HCEC 1CT (cell line): ENCODE measurements around the gene ACACB.

Experiments used
- DNase-seq: peaks from one replicate; pipeline ENCODE4 v3.0.0-alpha.2; 2017

Gene ACACB

GRCh38 chr12:109286652-109287051, 170.3 kb downstream of the ACACB start:
- DNase-seq, result no peak

- DNase-seq, result no peak
These were observed 170.8 kb downstream of the ACACB start for GRCh38 chr12:109287181-109287580.

- DNase-seq, result no peak
These were observed 171.6 kb downstream of the ACACB start for GRCh38 chr12:109287811-109288469.

- DNase-seq, result no peak
These were observed 172.2 kb downstream of the ACACB start for GRCh38 chr12:109288571-109288970.

GRCh38 chr12:109289004-109289403, 172.6 kb downstream of the ACACB start:
- DNase-seq, result no peak

GRCh38 chr12:109289551-109289950, 173.2 kb downstream of the ACACB start:
- DNase-seq, result no peak

- DNase-seq, result no peak
These were observed 173.7 kb downstream of the ACACB start for GRCh38 chr12:109290061-109290460.

GRCh38 chr12:109291117-109291516, 174.7 kb downstream of the ACACB start:
- DNase-seq, result no peak

- no peak for DNase-seq
These were observed 175.3 kb downstream of the ACACB start for GRCh38 chr12:109291521-109292341.

- DNase-seq, result no peak
These were observed 175.9 kb downstream of the ACACB start for GRCh38 chr12:109292342-109292711.

GRCh38 chr12:109293106-109293505, 176.7 kb downstream of the ACACB start:
- no peak for DNase-seq

GRCh38 chr12:109294286-109294796, 178.0 kb downstream of the ACACB start:
- no peak for DNase-seq

- DNase-seq, result no peak
These were observed 179.5 kb downstream of the ACACB start for GRCh38 chr12:109295764-109296425.

- DNase-seq, result no peak
These were observed 180.0 kb downstream of the ACACB start for GRCh38 chr12:109296431-109296830.

GRCh38 chr12:109299849-109300248, 183.5 kb downstream of the ACACB start:
- DNase-seq, result no peak

GRCh38 chr12:109301643-109302168, 185.3 kb downstream of the ACACB start:
- no peak for DNase-seq

GRCh38 chr12:109302358-109302757, 186.0 kb downstream of the ACACB start:
- DNase-seq, result no peak

GRCh38 chr12:109302770-109303169, 186.4 kb downstream of the ACACB start:
- no peak for DNase-seq

- DNase-seq, result no peak
These were observed 188.1 kb downstream of the ACACB start for GRCh38 chr12:109304485-109304884.

- no peak for DNase-seq
These were observed 189.2 kb downstream of the ACACB start for GRCh38 chr12:109305547-109305946.

- DNase-seq, result no peak
These were observed 190.7 kb downstream of the ACACB start for GRCh38 chr12:109307051-109307450.

GRCh38 chr12:109308534-109309380, 192.4 kb downstream of the ACACB start, which contains the start of gene FOXN4:
Gene FOXN4, minus strand, starts transcription at chr12:109309284. Its CDS starts 963 bp downstream, at chr12:109308321.
- DNase-seq, result no peak
